HUES64 (cell line): ENCODE data around the gene ARMC7. TPM values are rescaled to one million over a fixed set of nuclear protein-coding genes. Genes with fewer than 3 reads are reported as not detected.

Source experiments
- H3K27ac ChIP-seq: 2 replicates; pipeline ENCODE4 v1.7.0; 2013; ENCODE audit warnings: low read depth, low read length, inconsistent platforms
- H3K27me3 ChIP-seq: 2 replicates; pipeline ENCODE4 v1.6.1; 2013; ENCODE audit warnings: mild to moderate bottlenecking, low read length; ENCODE audit not compliant: insufficient read depth
- H3K36me3 ChIP-seq: 2 replicates; pipeline ENCODE4 v1.6.1; 2013; ENCODE audit warnings: mild to moderate bottlenecking, low read length; ENCODE audit not compliant: insufficient read depth
- H3K4me1 ChIP-seq: 2 replicates; pipeline ENCODE4 v1.6.1; 2013; ENCODE audit warnings: mild to moderate bottlenecking, low read length, moderate library complexity; ENCODE audit not compliant: insufficient read depth
- H3K4me3 ChIP-seq: 2 replicates; pipeline ENCODE4 v1.5.1; 2013; ENCODE audit warnings: mild to moderate bottlenecking, low read length, moderate library complexity
- H3K9ac ChIP-seq: 2 replicates; pipeline ENCODE4 v1.6.1; 2013; ENCODE audit warnings: mild to moderate bottlenecking, low read depth, low read length
- H3K9me3 ChIP-seq: 2 replicates; pipeline ENCODE4 v1.6.1; 2013; ENCODE audit warnings: low read depth, low read length; ENCODE audit not compliant: insufficient read depth
- WGBS: fragments of 150-250, 120-280 bp; methylation state at CpG from one replicate; pipeline ENCODE4 v1.1.7; 2013; ENCODE audit warnings: missing lambda C conversion rate; 5-methylcytosine and 5-hydroxymethylcytosine counted together
- polyA plus RNA-seq, 2 experiments: library from polyadenylated mRNA; stranded (reverse); fragments of 50-300 nt; gene quantifications; one replicate each; pipeline ENCODE4 v1.2.3, GENCODE V29; 2013

ARMC7 gene
- 12.4 TPM for polyA plus RNA-seq (2013, experiment 1 of 2)
- 11.8 TPM for polyA plus RNA-seq (2013, experiment 2 of 2)

DNA sequence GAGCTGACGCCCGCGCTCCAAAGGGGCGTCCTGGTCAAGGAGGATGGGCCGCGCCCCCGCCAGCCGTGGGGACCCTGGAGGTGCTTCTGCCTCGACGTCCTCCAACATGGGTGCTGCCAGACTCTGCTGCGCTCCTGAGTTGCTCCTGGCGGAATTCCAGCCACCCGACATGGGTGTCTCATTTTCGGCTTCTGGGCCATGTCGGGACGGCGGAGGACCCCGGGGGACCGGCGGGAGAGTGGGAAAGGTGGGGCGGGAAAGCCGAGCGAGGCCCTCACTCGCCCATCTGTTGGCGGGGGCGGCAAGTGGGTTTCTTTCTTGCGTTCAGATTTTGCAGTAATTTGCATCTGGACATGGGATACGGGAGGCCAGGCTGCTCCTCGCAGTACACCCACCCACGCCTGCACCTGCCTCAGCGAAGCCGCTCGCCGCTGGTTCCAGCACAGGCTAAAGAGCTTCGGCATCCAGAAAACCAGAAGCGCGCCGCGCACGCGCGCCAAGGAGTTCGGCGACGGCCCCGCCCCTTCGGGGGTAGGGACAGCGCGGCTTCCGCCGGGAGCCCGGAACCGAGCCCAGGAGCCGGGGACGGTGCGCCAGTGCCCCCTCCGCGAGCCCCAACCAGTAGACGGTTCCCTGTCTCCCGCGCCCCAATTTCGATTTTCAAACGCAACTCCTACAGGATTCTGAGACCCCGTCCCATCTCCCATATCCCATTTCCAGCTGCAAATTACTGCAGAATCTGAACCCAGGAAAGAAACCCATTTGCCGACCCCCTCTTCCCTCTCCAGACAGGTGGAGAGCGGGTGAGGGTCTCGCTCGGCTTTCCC lies at the start of gene ARMC7:
ARMC7 (plus strand) TSS at position 563 of the 827 bp plus-strand sequence. CDS start 320 bp downstream, outside the sequence.
- Histone ChIP-seq H3K27me3 (peaks cover 10% of the 10 kb centered on the region; the same call in 1 of the 2 replicates), H3K9ac (peak within 1 kb of the TSS; percentile 62), H3K9me3 (no peaks in the 10 kb centered on the region), H3K4me3 (peak within 1 kb of the TSS; percentile 81), H3K36me3 (no peaks in the 10 kb centered on the region), H3K27ac (no peak within 1 kb of the TSS), H3K4me1 (0 out of 2 replicates have a peak, but pooled peaks cover 10% of the 10 kb centered on the region)
- WGBS: 1% methylated on average over 68 of the region's 68 CpGs

DNA sequence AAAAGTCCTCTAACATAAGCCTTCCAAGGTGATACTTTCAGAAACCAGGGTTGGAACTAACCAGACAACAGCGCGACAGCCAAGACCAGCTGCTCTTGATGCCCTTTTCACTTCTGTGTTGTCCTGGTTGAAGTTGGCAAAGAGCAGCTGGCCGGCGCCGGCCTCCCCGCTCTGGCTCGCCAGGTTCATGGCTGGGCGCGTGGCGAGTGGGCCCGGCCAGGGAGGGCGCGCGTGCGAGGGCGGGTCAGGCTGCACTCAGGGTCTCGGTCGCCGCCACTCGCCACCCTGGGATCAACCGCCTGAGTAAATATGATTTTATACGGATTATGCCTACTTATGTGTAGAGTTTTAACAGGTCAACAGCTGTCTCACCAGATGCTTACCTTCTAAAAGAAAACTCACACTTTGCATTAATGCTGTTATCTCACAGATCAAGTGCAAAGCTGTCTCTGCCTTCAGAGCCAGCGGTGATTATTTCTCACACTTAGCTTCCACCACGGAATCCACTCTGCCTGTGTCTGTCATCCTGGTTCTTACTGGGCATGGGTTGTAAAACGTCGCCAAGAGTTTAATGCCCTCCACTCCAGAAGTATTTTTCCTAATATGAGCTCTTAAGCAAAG lies 49.2 kb upstream of the ARMC7 start:
- no peak overlapping the region for H3K4me3 ChIP-seq
- no peaks in the 10 kb centered on the region for H3K4me1 ChIP-seq
- no peaks in the 10 kb centered on the region for H3K27me3 ChIP-seq
- H3K9me3 ChIP-seq: no peaks in the 10 kb centered on the region
- WGBS: 95% methylated on average over 26 of the region's 26 CpGs
- H3K27ac ChIP-seq: no peak overlapping the region
- peaks cover 84% of the 10 kb centered on the region for H3K36me3 ChIP-seq
- H3K9ac ChIP-seq: no peak overlapping the region

DNA sequence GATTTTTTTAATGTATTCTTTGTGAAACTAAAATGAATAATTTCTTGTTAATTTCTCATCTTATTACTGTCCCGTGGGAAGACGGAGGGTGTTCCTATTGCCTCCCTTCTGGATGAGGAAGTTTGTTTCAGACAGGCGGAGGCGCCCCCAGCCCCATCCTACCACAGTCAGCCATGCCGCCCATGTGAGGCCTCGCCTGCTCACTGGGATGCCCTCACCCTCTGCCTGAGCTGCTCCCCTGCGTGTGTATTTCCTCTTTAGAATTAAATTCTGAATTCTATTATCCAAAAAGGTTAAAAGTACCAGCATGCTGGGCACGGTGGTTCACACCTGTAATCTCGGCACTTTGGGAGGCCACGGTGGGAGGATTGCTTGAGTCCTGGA lies 48.7 kb upstream of the ARMC7 start:
- Histone ChIP-seq H3K27me3 (no peaks in the 10 kb centered on the region), H3K9me3 (no peaks in the 10 kb centered on the region), H3K4me1 (no peaks in the 10 kb centered on the region), H3K36me3 (peaks cover 79% of the 10 kb centered on the region), H3K4me3 (no peak overlapping the region), H3K27ac (no peak overlapping the region), H3K9ac (no peak overlapping the region)
- WGBS: 96% methylated on average over 10 of the region's 10 CpGs

DNA sequence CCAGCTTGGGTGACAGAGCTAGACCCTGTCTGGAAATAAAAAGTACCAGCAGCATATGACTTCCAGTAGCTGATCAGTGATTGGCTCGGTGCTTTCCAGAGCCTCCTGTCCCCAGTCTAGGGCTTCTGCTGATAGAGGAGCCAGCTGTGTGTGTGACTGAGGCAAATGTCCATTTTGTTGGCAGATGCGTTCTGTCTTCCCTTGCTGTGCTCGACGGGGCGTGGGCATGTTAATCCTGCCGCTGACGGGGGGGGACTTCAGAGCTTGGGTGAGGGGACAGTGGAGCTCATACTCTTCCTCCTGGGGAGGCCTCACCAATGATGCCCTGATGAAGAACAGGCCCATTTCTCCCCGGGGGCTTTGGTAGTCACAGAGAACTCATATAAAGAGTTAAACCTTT lies 48.2 kb upstream of the ARMC7 start:
- Histone ChIP-seq H3K9ac (no peak overlapping the region), H3K9me3 (no peaks in the 10 kb centered on the region), H3K27ac (no peak overlapping the region), H3K4me1 (no peaks in the 10 kb centered on the region), H3K27me3 (no peaks in the 10 kb centered on the region), H3K36me3 (peaks cover 73% of the 10 kb centered on the region), H3K4me3 (no peak overlapping the region)
- WGBS: 94% methylated on average over 8 of the region's 8 CpGs

DNA sequence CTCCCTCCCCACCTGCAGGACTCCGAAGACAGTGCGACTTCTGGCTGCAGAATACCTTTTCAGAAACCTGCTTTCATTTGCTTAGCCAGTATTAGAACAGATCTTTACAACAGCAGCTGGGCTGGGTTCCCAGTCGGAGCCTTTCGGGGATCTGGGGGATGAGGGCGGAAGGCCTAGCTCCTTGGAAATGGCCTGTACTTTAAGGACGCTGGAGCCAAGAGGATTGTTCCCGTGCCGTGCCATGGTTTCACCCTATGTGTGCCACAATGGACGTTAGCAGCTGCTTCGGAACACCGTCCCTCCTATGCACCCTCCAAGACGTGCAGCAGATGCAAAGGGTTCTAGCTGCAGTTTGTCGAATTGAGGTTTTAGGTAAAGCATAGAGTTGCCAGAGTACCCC lies 46.6 kb upstream of the ARMC7 start:
- peaks cover 63% of the 10 kb centered on the region for H3K36me3 ChIP-seq

DNA sequence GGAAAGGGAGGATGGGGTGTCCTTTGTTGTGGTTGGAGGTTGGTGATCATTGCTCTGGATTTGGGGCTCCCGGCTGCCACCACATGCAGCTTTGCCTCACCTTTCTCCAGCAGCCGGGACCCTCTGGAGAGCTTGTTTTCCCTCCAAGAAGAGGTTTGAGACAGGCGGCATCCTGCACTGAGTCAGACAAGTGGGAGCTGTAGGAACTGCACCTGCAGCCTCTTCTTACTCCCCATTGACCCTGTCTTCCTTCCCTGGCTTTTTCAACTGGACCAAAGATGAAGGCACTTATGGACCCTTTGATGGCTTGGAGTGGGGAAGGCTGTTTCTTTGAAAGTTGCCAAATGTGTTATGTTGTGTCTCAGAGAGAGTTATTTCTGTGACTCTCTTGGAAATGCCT lies 46.1 kb upstream of the ARMC7 start:
- H3K9ac ChIP-seq: no peak overlapping the region
- no peaks in the 10 kb centered on the region for H3K27me3 ChIP-seq
- H3K4me3 ChIP-seq: no peak overlapping the region
- H3K9me3 ChIP-seq: no peaks in the 10 kb centered on the region
- H3K27ac ChIP-seq: no peak overlapping the region
- no peaks in the 10 kb centered on the region for H3K4me1 ChIP-seq
- H3K36me3 ChIP-seq: peaks cover 63% of the 10 kb centered on the region
- WGBS: 93% methylated on average over 3 of the region's 3 CpGs

More for the DNA sequence above, 46.6 kb upstream of the ARMC7 start:
- Histone ChIP-seq H3K4me3 (no peak overlapping the region), H3K9me3 (no peaks in the 10 kb centered on the region), H3K27ac (no peak overlapping the region), H3K27me3 (no peaks in the 10 kb centered on the region), H3K9ac (no peak overlapping the region), H3K4me1 (no peaks in the 10 kb centered on the region)
- WGBS: 95% methylated on average over 13 of the region's 13 CpGs

DNA sequence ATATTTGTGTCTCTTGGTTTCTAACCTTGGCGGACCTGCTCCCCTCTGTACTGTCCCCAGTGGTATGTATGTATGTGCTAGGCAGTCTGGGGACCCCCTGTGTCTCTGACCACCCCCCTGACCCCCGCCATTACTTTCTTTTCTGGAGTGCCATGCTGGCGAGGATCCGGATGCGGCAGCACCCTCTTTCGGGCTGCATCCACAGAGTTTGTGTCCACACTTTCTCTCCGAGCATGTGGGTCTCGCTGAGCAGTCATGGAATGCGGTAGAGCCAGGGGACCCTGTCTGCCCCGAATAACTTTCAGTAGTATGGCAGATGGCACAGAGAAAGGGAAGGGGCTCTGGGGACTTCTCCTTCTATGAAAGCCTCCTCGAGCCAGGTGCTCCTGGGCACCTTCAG lies 45.7 kb upstream of the ARMC7 start:
- WGBS: 96% methylated on average over 11 of the region's 11 CpGs
- H3K9me3 ChIP-seq: no peaks in the 10 kb centered on the region
- H3K4me3 ChIP-seq: no peak overlapping the region
- H3K4me1 ChIP-seq: no peaks in the 10 kb centered on the region
- H3K9ac ChIP-seq: no peak overlapping the region
- H3K27ac ChIP-seq: no peak overlapping the region
- peaks cover 63% of the 10 kb centered on the region for H3K36me3 ChIP-seq
- no peaks in the 10 kb centered on the region for H3K27me3 ChIP-seq

DNA sequence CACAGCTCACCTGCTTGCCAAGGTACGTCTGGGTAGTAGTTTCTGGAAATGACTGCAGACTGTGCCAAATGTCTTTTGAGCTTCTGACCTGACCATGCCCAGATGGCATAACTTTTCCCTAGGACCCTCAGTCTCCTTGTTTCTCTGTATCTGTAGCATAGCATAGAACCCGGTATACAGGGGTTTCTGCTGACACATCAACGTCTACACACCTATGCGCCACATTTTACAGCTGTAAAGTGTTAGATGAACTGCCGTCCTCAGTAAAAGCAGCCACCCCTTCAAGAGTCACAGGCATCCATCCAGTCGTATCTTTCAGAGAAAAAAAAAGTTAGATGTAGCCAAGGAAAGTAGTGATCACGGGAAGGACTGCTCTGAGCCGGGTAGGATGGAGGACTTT lies 45.3 kb upstream of the ARMC7 start:
- no peak overlapping the region for H3K27ac ChIP-seq
- H3K9me3 ChIP-seq: no peaks in the 10 kb centered on the region

DNA sequence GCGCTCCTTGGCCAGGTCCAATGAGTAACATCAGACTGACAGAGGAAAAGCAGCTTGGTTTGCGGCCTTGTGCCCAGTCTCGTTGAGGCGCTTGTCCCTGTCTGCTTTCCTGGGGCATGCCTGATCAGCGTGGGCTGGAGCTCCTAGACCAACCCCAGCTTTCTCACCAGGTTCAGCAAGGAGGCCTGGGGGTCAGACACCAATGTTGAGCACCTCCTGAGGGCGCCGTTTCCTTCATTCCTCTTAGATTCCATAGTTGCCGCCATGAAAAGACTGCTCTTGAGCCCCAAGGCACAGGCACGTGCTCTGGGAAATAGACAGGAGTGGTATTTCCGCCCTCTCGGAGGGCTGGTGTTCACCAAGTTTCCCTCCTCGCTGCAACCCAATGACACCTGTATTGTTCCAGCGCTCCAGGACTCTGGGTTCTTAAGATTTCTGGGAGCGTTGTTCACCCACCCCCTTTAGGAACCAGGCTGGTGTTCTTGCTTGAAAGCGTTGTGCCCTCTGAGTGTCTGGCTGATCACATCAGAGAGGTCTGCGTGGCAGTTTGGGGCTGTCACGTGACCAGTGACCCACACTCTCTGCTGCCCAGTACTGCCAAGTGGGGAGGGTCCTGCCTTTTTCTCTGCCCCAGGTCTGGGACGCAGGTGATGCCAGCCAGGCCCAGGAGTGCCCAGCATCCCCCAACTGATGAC lies 44.8 kb upstream of the ARMC7 start:
- Histone ChIP-seq H3K36me3 (peaks cover 54% of the 10 kb centered on the region), H3K9ac (no peak overlapping the region), H3K4me3 (no peak overlapping the region), H3K4me1 (no peaks in the 10 kb centered on the region), H3K27me3 (no peaks in the 10 kb centered on the region), H3K27ac (no peak overlapping the region), H3K9me3 (no peaks in the 10 kb centered on the region)
- 95% methylated on average over 18 of the region's 18 CpGs for WGBS

More for the DNA sequence above, 45.3 kb upstream of the ARMC7 start:
- 96% methylated on average over 8 of the region's 8 CpGs for WGBS
- Histone ChIP-seq H3K9ac (no peak overlapping the region), H3K4me3 (no peak overlapping the region), H3K4me1 (no peaks in the 10 kb centered on the region), H3K27me3 (no peaks in the 10 kb centered on the region), H3K36me3 (peaks cover 59% of the 10 kb centered on the region)

DNA sequence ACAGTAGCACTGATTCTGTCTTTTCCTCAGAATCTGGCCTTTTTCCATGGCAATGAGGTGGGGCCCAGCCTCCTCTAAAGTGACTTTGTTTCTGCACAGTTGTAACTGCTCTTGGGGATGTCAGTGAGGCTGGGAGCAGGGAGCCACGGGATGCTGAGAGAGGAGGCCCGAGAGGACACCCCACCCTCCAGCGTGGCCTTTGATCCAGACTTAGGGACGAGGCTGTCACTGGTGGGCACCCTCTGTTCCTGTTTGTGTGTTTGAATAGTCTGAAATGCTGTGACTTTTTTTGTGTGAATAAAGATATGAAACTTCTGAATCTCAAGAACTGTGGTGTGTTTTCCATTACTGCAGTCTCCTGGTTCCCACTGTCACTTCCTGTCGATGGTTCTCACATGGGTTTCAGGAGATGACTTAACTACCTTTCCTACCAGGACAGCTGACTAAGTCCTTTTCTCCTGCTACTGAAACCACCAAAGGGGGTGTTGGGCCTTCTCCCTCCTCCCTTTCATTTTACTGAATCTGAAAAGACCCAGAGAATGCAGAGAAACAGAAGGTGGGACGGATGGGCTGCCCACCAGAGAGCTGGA lies 44.1 kb upstream of the ARMC7 start:
- H3K9ac ChIP-seq: no peak overlapping the region
- WGBS: 95% methylated on average over 6 of the region's 6 CpGs
- H3K9me3 ChIP-seq: no peaks in the 10 kb centered on the region
- no peak overlapping the region for H3K27ac ChIP-seq
- H3K36me3 ChIP-seq: peaks cover 47% of the 10 kb centered on the region
- no peak overlapping the region for H3K4me3 ChIP-seq
- no peaks in the 10 kb centered on the region for H3K4me1 ChIP-seq
- H3K27me3 ChIP-seq: no peaks in the 10 kb centered on the region

DNA sequence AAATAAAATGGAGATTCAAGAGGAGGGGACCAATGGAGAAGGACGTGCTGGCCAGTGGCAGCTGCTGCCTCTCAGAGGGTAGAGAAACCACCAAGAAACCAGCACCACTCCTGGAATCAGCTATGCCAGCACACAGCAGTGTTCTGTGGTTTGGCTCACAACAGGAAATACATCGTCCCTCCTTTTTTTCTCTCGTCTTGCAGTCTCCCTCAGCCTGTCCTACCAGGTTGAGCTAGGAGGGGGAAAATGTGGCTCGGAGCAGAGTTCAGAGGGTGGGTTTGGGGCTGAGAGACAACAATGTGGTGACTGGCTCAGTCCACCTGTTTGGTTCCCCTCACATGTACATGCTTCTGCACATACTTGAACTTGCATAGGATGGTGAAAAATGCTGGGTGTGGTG lies 41.9 kb upstream of the ARMC7 start:
- no peaks in the 10 kb centered on the region for H3K27me3 ChIP-seq
- no peak overlapping the region for H3K4me3 ChIP-seq
- WGBS: 84% methylated on average over 4 of the region's 4 CpGs
- peaks cover 25% of the 10 kb centered on the region for H3K36me3 ChIP-seq
- H3K27ac ChIP-seq: no peak overlapping the region
- H3K9me3 ChIP-seq: no peaks in the 10 kb centered on the region
- H3K4me1 ChIP-seq: no peaks in the 10 kb centered on the region
- no peak overlapping the region; the same call in 1 of the 2 replicates for H3K9ac ChIP-seq
